Effector memory CD4-positive, alpha-beta T cell (primary cell): ENCODE measurements around the gene PDE1A.
"Not testable (repeated sequence)": the region's sequence is repeated elsewhere in the genome, so short reads cannot be mapped to it uniquely, and the experiment has no call there.

Experiments used
- DNase-seq, 3 donors: peaks; one replicate each; pipeline ENCODE4 v3.0.0-alpha.2; 2020
- H3K27ac ChIP-seq: 2 replicates; pipeline ENCODE4 v1.7.0; 2013; ENCODE audit warnings: mild to moderate bottlenecking, low read length, moderate library complexity; ENCODE audit not compliant: insufficient read depth, poor library complexity, severe bottlenecking
- H3K27me3 ChIP-seq: replicated peaks from 2 replicates; pipeline ENCODE4 v1.7.0; 2013; ENCODE audit warnings: mild to moderate bottlenecking, low read length; ENCODE audit not compliant: insufficient read depth, control insufficient read depth, poor library complexity, severe bottlenecking
- H3K36me3 ChIP-seq: 2 replicates; pipeline ENCODE4 v1.7.0; 2013; ENCODE audit warnings: mild to moderate bottlenecking, low read length, moderate library complexity; ENCODE audit not compliant: control insufficient read depth, insufficient read depth
- H3K4me1 ChIP-seq: 2 replicates; pipeline ENCODE4 v1.7.0; 2013; ENCODE audit warnings: low read length, mild to moderate bottlenecking; ENCODE audit not compliant: control insufficient read depth, insufficient read depth, poor library complexity, severe bottlenecking
- H3K4me3 ChIP-seq: 2 replicates; pipeline ENCODE4 v1.7.0; 2013; ENCODE audit warnings: low read length, low read depth, mild to moderate bottlenecking; ENCODE audit not compliant: insufficient read depth, poor library complexity, severe bottlenecking
- H3K9me3 ChIP-seq: 2 replicates; pipeline ENCODE4 v1.7.0; 2013; ENCODE audit warnings: mild to moderate bottlenecking, low read length, moderate library complexity; ENCODE audit not compliant: control insufficient read depth

The PDE1A gene

GRCh38 chr2:182300608-182301007, 126.2 kb downstream of the PDE1A start:
- Histone ChIP-seq H3K27ac (no peak overlapping the region), H3K4me1 (no peaks in the 10 kb centered on the region), H3K27me3 (no peaks in the 10 kb centered on the region), H3K9me3 (no peaks in the 10 kb centered on the region), H3K4me3 (no peak overlapping the region), H3K36me3 (no peaks in the 10 kb centered on the region)
- DNase-seq = no peak

- H3K4me3 ChIP-seq = no peak overlapping the region
- no peaks in the 10 kb centered on the region for H3K4me1 ChIP-seq
- H3K9me3 ChIP-seq = no peaks in the 10 kb centered on the region
- H3K27ac ChIP-seq = no peak overlapping the region
- H3K27me3 ChIP-seq = no peaks in the 10 kb centered on the region
- no peak for DNase-seq
- no peaks in the 10 kb centered on the region for H3K36me3 ChIP-seq
Observed at GRCh38 chr2:182299632-182300031, 127.2 kb downstream of the PDE1A start.

GRCh38 chr2:182298456-182298855, 128.4 kb downstream of the PDE1A start:
- H3K9me3 ChIP-seq = no peaks in the 10 kb centered on the region
- H3K4me3 ChIP-seq = no peak overlapping the region
- DNase-seq = no peak
- H3K27me3 ChIP-seq = no peaks in the 10 kb centered on the region
- no peak overlapping the region for H3K27ac ChIP-seq
- H3K4me1 ChIP-seq = no peaks in the 10 kb centered on the region
- no peaks in the 10 kb centered on the region for H3K36me3 ChIP-seq

GRCh38 chr2:182291296-182291695, 135.5 kb downstream of the PDE1A start:
- Histone ChIP-seq H3K27me3 (no peaks in the 10 kb centered on the region), H3K36me3 (no peaks in the 10 kb centered on the region), H3K4me3 (no peak overlapping the region), H3K9me3 (no peaks in the 10 kb centered on the region), H3K27ac (no peak overlapping the region), H3K4me1 (no peaks in the 10 kb centered on the region)
- DNase-seq = no peak

GRCh38 chr2:182283512-182283911, 143.3 kb downstream of the PDE1A start:
- no peak for DNase-seq
- Histone ChIP-seq H3K27ac (no peak overlapping the region), H3K4me1 (no peaks in the 10 kb centered on the region), H3K27me3 (no peaks in the 10 kb centered on the region), H3K9me3 (no peaks in the 10 kb centered on the region), H3K4me3 (no peak overlapping the region), H3K36me3 (no peaks in the 10 kb centered on the region)

- H3K4me1 ChIP-seq = no peaks in the 10 kb centered on the region
- H3K9me3 ChIP-seq = no peaks in the 10 kb centered on the region
- H3K4me3 ChIP-seq = no peak overlapping the region
- no peak overlapping the region for H3K27ac ChIP-seq
- DNase-seq = no peak
- no peaks in the 10 kb centered on the region for H3K27me3 ChIP-seq
- no peaks in the 10 kb centered on the region for H3K36me3 ChIP-seq
Observed at GRCh38 chr2:182281276-182281675, 145.6 kb downstream of the PDE1A start.

GRCh38 chr2:182280118-182280517, 146.7 kb downstream of the PDE1A start:
- DNase-seq = no peak
- Histone ChIP-seq H3K4me1 (no peaks in the 10 kb centered on the region), H3K4me3 (no peak overlapping the region), H3K27me3 (no peaks in the 10 kb centered on the region), H3K36me3 (no peaks in the 10 kb centered on the region), H3K27ac (no peak overlapping the region), H3K9me3 (no peaks in the 10 kb centered on the region)

- not testable (repeated sequence) for H3K36me3 ChIP-seq, DNase-seq, H3K4me3 ChIP-seq, H3K9me3 ChIP-seq, H3K4me1 ChIP-seq, H3K27ac ChIP-seq, H3K27me3 ChIP-seq
Observed at GRCh38 chr2:182276662-182277061, 150.2 kb downstream of the PDE1A start.

- no peak overlapping the region for H3K4me3 ChIP-seq
- no peak for DNase-seq
Observed at GRCh38 chr2:182267971-182268370, 158.9 kb downstream of the PDE1A start.

GRCh38 chr2:182266909-182267308, 159.9 kb downstream of the PDE1A start:
- no peak for DNase-seq
- no peaks in the 10 kb centered on the region for H3K36me3 ChIP-seq
- no peak overlapping the region for H3K4me3 ChIP-seq
- H3K27ac ChIP-seq = no peak overlapping the region
- H3K27me3 ChIP-seq = no peaks in the 10 kb centered on the region
- no peaks in the 10 kb centered on the region for H3K4me1 ChIP-seq
- H3K9me3 ChIP-seq = no peaks in the 10 kb centered on the region

More at GRCh38 chr2:182267971-182268370, 158.9 kb downstream of the PDE1A start:
- Histone ChIP-seq H3K27me3 (no peaks in the 10 kb centered on the region), H3K27ac (no peak overlapping the region), H3K9me3 (no peaks in the 10 kb centered on the region), H3K4me1 (no peaks in the 10 kb centered on the region), H3K36me3 (no peaks in the 10 kb centered on the region)

- no peaks in the 10 kb centered on the region for H3K9me3 ChIP-seq
Observed at GRCh38 chr2:182265718-182266117, 161.1 kb downstream of the PDE1A start.

More at GRCh38 chr2:182265718-182266117, 161.1 kb downstream of the PDE1A start:
- DNase-seq = no peak
- no peaks in the 10 kb centered on the region for H3K36me3 ChIP-seq
- no peak overlapping the region for H3K27ac ChIP-seq
- H3K4me3 ChIP-seq = no peak overlapping the region
- H3K27me3 ChIP-seq = no peaks in the 10 kb centered on the region
- no peaks in the 10 kb centered on the region for H3K4me1 ChIP-seq
